Epidermal melanocyte (primary cell): ENCODE data around the gene HMCN2.
"Not testable (repeated sequence)": the region's sequence is repeated elsewhere in the genome, so short reads cannot be mapped to it uniquely, and the experiment has no call there.

Experiments used
- DNase-seq: peaks from one replicate; pipeline ENCODE4 v3.0.0; 2011; ENCODE audit warnings: low spot score; ENCODE audit not compliant: insufficient read length

The HMCN2 gene

GRCh38 chr9:130262771-130263170 is 2.8 kb upstream of the HMCN2 start:
- no peak for DNase-seq

GRCh38 chr9:130263601-130264413 is 1.8 kb upstream of the HMCN2 start:
- no peak for DNase-seq

DNA sequence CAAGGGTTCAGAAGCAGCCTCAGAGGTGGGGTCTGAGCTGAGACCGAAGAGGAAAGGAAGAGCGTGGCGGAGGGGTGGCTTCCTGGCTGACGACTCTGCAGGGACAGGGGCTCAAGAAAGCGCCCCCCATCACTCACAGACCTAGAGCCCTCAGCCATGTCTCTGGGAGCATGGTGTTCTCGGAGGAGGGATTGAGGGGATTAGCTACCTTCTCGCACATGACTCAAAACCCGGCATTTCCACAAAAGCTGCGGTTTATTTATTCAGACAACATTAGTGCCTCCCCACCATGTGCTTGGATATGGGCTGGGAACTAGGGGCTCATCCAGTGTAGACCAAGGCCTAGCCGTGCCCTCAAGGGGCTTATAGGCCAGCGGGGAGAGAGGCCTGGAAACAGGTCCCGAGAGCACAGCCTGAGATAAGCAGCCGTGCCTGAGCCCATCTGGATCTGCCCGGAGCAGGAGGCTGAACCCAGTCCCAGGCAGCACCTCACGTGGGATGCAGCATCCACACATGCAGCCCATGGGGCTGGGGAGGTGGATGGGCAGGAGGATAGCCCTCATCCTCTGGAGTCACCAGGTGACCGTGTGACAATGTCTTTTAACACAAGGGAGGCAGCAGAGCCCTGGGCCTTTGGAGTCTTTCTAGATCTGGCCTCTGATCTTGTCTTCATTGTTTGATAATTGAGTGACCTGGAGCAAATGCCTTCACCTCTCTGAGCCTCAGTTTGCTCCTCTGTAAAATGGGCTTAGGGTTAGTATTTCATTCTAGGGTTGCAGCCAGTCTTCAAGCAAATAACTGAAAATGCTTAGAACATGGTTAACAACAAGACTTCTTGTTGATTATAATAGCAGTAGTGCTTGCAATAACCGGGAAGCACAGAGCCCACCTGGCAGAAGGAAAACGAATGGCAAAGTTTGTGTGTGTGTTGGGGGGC is 878 bp upstream of the HMCN2 start:
- DNase-seq = no peak

- no peak for DNase-seq
Measured at GRCh38 chr9:130266236-130267098, 907 bp downstream of the HMCN2 start.

DNA sequence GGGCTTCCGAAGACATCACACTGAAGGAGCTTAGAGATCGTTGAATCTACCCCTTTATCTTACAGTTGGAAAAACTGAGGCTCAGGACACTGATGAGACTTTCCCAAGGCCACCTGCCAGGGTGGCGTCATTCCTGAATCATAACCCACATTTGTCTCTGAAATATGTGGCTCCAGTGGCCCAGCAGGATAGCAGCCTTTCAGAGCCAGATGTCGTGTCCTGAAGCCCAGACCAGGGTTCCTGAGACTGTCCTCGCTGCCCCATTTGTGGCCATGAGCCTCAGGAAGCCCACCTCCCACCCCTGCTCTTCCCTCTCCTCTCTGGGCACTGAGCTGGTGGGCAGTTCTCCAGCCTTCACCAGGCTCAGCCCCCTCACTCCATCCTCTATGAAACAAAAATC is 2.4 kb downstream of the HMCN2 start:
- DNase-seq = no peak

DNA sequence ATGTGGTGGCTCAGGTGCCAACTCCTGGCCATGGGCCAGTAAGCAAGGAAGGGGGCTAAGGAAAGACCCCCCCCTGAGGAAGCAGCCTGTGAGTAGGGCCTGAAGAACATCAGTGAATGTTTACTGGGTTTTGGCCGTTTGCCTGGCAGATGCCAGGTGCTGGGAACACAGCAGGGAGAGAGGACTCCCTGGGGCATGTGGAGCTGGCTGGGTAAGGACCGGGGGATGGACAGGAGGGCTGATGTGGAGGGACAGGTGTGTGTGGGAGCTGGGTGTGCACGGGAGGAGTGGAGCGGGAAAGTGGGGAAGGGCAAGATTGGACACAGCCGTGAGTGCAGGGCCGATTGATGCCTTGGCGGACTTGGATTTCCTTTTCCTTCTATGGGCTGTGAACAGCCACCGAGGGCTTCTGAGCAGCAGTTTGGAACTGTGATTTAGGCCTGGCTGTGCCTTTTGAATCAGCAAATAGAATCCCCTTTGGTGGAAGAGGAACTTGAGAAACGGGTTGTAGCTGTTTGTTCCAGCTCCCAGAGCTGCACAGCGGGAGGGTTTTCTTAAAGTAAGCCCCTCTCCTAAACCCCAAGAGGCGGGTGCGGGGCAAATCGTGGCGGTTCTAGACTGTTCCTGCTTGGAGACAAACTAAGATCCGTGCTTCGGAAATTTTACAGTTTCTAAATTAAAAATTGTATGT is 3.1 kb downstream of the HMCN2 start:
- no peak for DNase-seq

GRCh38 chr9:130271473-130271872 is 5.9 kb downstream of the HMCN2 start:
- DNase-seq = no peak

DNA sequence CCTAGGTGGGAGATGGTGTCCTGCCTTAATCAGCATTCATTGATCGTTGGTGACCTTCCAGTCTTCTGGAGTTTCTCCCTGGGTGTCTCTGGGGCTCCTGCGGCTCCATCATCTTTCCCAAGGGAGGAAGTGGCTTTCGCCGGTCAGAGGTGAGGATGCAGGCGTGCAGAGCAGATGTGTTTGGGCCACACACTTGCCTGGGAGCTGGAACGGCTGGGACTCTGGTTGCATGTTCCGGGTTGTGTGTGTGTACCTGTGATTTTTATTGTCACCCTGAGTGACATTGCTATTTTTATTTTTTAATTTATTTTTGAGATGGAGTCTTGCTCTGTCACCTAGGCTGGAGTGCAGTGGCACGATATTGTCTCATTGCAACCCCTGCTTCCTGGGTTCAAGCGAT is 9.6 kb downstream of the HMCN2 start:
- DNase-seq = no peak

DNA sequence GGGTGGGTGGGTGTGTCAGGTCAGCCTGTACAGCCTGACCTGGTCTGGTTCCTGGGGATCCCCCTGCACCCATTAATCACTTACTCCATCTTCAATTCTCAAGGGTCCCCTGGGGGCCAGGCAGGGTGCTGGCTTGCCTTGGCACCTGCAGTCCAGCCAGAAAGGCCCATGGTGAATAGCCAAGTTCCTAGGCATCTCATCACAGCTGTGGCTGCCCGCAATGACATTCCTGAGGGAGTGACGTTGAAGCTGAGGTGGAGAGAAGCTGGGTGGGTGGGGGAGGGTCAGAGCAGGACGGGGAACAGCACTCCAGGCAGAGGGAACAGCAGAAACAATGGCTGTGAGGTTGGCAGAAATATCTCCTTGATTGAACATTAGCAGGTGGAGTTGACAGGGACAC is 10.6 kb downstream of the HMCN2 start:
- DNase-seq = no peak

DNA sequence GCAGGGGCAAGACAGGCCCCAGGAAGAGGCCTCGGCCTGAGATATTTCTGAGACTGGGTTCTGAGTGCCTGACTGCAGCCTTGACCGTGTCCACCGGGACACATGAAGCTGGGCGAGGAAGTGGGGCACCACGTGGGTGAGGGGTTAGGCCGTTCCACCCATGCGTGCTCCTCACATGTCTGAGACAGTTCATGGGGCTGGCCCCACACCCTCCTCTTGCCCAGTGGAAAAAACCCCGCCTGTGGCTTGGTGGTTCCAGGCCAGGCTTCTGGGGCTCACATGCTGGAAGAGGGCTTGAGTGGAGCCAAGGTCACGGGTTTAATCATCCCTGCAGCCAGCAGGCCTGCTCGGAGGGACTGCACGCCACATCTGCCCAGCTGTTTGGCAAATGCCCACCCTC is 11.4 kb downstream of the HMCN2 start:
- no peak for DNase-seq

GRCh38 chr9:130277525-130277924 is 12.0 kb downstream of the HMCN2 start:
- not testable (repeated sequence) for DNase-seq

DNA sequence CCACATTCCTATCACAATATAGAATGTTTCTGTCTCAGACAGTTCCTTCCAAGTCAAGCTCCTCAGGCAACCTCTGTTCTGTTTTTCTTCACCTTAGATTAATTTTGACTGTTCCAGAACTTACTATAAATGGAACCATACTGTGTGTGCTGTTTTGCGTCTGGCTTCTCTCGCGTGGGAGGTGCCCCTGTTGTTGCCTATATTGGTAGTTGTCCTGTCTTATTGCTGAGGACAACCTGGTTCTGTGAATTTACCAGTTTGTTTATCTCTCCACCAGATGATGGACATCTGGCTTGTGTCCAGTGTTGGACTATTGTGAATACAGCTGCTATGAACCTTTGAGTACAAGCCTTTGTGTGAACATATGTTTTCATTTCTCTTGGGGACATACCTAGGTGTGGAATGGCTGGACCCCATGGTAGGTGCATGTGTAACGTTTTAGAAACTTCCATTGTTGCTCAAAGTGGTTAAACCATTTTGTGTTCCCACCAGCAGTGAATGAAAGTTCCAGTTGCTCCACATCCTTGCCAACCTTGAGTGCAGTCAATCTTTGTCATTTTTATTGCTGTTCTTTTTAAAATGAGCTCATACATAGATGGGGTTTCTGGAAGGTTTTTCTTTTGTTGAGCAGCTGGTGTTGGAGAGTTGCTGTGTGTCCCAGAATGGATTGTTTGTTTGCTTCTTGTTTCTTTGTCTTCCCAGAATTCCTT is 18.1 kb downstream of the HMCN2 start:
- no peak for DNase-seq

DNA sequence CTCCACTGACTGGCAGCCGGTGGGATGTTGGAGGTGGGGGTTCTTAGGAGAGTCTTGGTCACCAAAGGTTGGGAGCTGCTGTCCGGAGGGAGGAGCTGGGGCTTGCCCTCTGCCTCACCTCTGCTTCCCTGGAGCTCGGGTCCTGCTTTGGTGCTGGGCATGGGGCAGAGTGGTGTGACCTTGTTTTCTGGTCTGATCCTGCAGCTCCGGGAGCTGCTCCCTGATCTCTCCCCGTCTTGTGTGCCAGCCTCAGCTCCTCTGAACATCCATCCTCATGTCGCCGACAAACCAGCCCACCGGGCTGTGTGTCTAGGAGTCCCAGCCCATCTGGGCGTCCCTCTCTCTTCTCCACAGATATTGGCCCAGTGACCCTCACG is 18.7 kb downstream of the HMCN2 start:
- DNase-seq = no peak

GRCh38 chr9:130284690-130285089 is 19.1 kb downstream of the HMCN2 start:
- DNase-seq = no peak

DNA sequence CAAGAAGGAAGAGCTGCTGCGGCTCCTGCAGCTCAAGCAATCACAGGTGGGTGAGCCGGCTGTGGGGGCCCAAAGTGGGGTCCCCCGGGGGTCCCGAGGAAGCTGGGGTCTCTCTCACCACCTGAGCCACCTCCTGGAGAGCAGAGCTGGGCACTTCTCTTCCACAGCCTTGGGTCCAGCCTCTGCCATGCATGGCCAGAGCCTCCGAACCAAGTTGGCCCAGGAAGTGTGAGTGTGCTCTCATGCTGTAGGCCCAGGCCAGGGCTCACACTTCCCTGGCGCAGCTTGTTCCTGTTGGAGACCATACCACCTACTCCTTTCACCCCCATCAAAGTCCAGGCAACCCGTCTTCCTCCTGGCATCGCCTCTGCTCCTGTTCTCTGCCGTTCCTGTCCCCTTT is 19.7 kb downstream of the HMCN2 start:
- DNase-seq = no peak

DNA sequence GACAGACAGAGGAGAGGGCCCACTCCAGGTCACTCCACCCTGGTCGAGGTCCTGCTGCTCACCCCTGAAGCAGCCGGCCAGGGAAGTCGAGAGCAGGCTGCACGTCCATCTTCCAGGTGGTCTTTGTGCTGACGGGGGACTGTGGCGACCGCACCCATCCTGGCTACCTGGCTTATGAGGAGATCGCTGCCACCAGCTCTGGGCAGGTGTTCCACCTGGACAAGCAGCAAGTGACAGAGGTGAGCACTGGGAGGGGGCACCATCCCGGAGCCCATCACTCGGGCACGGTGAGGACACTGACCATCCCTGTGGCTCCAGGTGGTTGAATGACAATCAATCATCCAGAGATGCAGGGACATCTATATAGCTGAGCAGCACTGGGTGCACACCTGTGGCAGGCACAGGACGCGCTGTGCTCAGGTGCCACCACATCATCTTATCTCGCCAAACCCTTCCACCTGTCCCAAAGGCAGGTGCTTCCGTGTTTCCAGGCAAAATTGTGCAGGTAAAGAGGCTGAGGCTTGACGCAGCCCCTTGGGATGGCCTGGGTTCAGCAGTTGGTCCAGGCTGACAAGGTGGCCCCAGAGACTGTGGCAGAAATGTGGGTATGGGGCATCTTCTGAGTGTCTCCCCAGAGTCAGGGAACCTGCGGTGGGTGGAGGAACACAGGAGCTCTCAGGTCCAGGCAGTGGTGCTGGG is 20.7 kb downstream of the HMCN2 start:
- DNase-seq = no peak

DNA sequence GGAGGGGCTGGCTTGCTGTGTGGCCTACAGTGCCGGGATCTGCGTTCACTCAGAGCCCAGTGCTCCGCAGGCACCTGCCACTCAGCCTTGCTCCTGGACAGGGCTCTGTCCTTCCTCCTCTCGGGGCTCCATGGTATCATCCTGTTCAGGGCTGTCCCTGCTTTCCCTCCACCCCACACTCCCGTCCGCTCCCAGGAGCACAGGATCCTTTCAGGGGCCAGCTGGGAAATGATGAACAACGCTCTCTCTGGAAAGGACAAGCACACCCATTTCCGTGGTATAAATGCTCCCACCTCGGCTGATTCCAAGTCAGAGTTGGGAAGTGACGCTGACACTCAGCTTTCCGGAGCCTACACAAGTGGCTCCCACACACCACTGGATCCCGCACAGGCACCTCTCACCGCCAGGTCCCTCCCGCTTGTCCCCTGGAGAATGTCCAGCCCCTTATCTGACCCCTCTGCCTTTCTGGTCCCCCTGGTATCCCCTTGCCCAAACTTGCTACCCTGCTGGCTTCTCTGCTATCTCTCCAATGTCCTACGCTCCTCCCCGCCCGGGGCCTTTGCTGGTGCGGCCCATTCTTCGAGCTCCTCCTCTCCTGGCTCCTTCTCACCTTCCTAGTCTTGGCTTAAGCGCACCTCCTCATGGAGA is 21.3 kb downstream of the HMCN2 start:
- no peak for DNase-seq

- no peak for DNase-seq
Measured at GRCh38 chr9:130287736-130288135, 22.2 kb downstream of the HMCN2 start.

- DNase-seq = no peak
Measured at GRCh38 chr9:130288393-130288792, 22.8 kb downstream of the HMCN2 start.
